IgD-negative memory B cell (primary cell): ENCODE measurements around the gene ATOSB. TPM values are rescaled to one million over a fixed set of nuclear protein-coding genes. Genes with fewer than 3 reads are reported as not detected.
A peak's percentile ranks its signal among the peaks of the same experiment; 100 is the strongest.

Source experiments
- H3K27ac Mint-ChIP-seq, 3 donors: one replicate each; pipeline ENCODE4 v1.8.0; 2020 to 2022; ENCODE audit warnings: mild to moderate bottlenecking in 3 of 3, mixed read lengths in 3 of 3, moderate library complexity in 1 of 3
- H3K27me3 Mint-ChIP-seq: one replicate; pipeline ENCODE4 v1.8.0; 2021; ENCODE audit warnings: mixed read lengths
- H3K36me3 Mint-ChIP-seq: one replicate; pipeline ENCODE4 v1.8.0; 2020; ENCODE audit warnings: mild to moderate bottlenecking, mixed read lengths
- H3K4me1 Mint-ChIP-seq, 3 donors: one replicate each; pipeline ENCODE4 v1.8.0; 2020 to 2022; ENCODE audit warnings: mixed read lengths in 3 of 3, mild to moderate bottlenecking in 1 of 3
- H3K4me3 Mint-ChIP-seq, 4 donors: one replicate each; pipeline ENCODE4 v1.8.0; 2020 to 2022; ENCODE audit warnings: mild to moderate bottlenecking in 4 of 4, mixed read lengths in 4 of 4, moderate library complexity in 3 of 4
- H3K9me3 Mint-ChIP-seq, 3 donors: one replicate each; pipeline ENCODE4 v1.8.0; 2020 to 2021; ENCODE audit warnings: mixed read lengths in 3 of 3, mild to moderate bottlenecking in 1 of 3
- polyA plus RNA-seq: library from polyadenylated mRNA; unstranded; fragments of 300-500 nt; fragmentation: Illumina TruSeq; gene quantifications from one replicate; pipeline ENCODE4 v1.2.3, GENCODE V29; 2021

Gene ATOSB
- polyA plus RNA-seq, 1 donor from 2014 or later: 3.5 TPM

- H3K27ac Mint-ChIP-seq: no peak overlapping the region
Observed at GRCh38 chr9:35107297-35108290, 8.1 kb downstream of the ATOSB start.

DNA sequence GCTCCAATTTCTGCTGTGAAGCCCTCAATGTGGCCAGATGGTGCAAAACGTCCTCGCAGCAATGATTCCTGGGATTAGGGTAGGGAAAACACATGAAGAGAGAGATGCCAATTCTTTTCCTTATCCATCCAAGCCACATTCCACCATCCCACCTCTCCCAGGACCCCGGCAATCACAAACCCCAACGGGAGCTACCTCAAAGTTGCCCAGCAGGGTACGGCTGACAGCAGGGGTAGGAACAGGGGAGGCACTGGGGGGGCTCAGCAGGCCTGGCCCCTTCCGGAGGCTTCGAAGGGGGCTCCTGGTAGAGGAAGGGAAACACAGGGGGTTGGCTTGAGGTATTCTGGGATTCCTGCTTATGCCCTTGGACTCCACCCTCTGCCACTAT is 9.3 kb downstream of the ATOSB start:
- Mint-ChIP-seq H3K4me3 (no peak overlapping the region), H3K27me3 (no peaks in the 10 kb centered on the region), H3K27ac (peak overlapping the region in 1 of 3 donors; percentile 46), H3K4me1 (peaks cover 11 to 24% (median 14%) of the 10 kb centered on the region in 3 donors), H3K36me3 (no peaks in the 10 kb centered on the region), H3K9me3 (no peaks in the 10 kb centered on the region)

More at GRCh38 chr9:35107297-35108290, 8.1 kb downstream of the ATOSB start:
- H3K4me3 Mint-ChIP-seq: peak overlapping the region in 1 of 4 donors; percentile 33
- H3K9me3 Mint-ChIP-seq: no peaks in the 10 kb centered on the region
- H3K36me3 Mint-ChIP-seq: no peaks in the 10 kb centered on the region
- peaks cover 19 to 24% (median 23%) of the 10 kb centered on the region in 3 donors for H3K4me1 Mint-ChIP-seq
- no peaks in the 10 kb centered on the region for H3K27me3 Mint-ChIP-seq

DNA sequence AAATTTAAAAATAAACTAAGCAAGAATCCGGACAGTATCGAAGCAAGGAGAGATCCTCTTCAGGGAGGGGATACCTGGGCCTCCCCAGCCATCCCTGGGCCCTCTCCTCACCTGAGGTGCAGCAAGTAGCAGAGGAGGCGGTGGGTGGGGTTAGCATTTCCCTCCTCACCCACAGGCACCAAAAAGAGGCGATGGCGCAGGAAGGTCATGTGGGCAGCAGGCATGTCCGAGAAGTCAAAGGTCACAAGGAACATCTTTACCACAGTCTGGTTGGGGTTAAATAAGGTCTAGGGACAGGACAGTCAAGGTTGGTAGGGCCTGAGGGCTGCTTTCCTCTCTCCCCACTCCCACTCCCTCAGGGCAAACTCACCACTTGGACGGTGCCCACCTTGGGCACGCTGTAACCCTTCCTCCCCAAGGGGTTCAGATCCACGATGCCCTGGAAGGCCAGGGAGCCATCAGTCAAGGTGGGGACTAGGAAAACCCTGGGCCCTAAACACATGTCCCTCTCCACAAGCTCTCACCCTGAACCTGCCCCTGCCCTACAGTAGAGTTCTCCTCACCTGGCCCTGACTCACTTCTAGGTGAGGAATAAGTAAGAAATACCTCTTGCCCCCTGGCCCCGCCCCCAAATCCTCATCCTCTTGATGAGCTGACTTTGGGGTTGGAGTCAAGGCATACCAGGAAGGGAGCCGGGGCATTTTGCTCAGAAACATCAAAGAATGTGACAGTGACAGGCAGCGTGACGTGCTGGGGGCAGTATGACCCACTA is 9.9 kb downstream of the ATOSB start:
- H3K4me1 Mint-ChIP-seq: peaks cover 8 to 21% (median 9%) of the 10 kb centered on the region in 3 donors
- H3K4me3 Mint-ChIP-seq: no peak overlapping the region
- peak overlapping the region in 1 of 3 donors; percentile 46 for H3K27ac Mint-ChIP-seq
- H3K27me3 Mint-ChIP-seq: no peaks in the 10 kb centered on the region
- H3K36me3 Mint-ChIP-seq: peaks cover 2% of the 10 kb centered on the region
- H3K9me3 Mint-ChIP-seq: no peaks in the 10 kb centered on the region

GRCh38 chr9:35105126-35105525 is 10.5 kb downstream of the ATOSB start:
- no peak overlapping the region for H3K27ac Mint-ChIP-seq
- no peaks in the 10 kb centered on the region for H3K27me3 Mint-ChIP-seq
- H3K4me3 Mint-ChIP-seq: no peak overlapping the region
- H3K9me3 Mint-ChIP-seq: no peaks in the 10 kb centered on the region
- H3K4me1 Mint-ChIP-seq: peaks cover 6 to 19% (median 10%) of the 10 kb centered on the region in 3 donors
- H3K36me3 Mint-ChIP-seq: peaks cover 2% of the 10 kb centered on the region

- H3K9me3 Mint-ChIP-seq: no peaks in the 10 kb centered on the region
- H3K36me3 Mint-ChIP-seq: peaks cover 2% of the 10 kb centered on the region
- H3K4me1 Mint-ChIP-seq: peaks cover 6 to 19% (median 10%) of the 10 kb centered on the region in 3 donors
- peak overlapping the region in 2 of 3 donors; percentile 37 to 99 for H3K27ac Mint-ChIP-seq
- no peak overlapping the region for H3K4me3 Mint-ChIP-seq
- no peaks in the 10 kb centered on the region for H3K27me3 Mint-ChIP-seq
Observed at GRCh38 chr9:35104586-35104985, 11.1 kb downstream of the ATOSB start.

DNA sequence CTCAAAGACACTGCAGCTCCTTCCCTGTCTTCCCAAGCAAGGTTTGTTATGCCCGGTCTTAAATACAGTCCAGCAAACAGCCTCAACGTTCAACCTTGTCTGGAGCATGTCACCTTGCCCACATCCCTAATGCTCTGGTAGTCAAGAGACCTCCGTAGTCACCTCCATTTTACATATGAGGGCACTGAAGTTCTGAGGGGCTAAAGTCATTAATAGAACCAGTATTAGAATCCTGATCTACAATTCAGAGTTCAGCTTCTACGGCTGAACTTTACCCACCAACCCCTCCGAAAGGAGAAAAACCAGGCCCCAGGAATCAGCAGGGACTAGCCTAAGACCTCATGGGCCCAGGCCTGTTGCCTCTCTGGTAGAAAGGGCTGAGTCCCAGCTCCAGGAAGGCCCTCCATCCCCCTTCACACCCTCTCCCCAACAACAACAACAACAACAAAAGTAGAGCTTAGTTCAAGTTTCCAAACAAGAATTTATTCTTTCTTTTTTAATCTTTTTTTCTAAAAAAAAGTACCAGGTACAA is 11.9 kb downstream of the ATOSB start:
- Mint-ChIP-seq H3K27ac (peak overlapping the region; percentile 79 to 99 (median 98)), H3K4me1 (peaks cover 6 to 18% (median 10%) of the 10 kb centered on the region in 3 donors), H3K9me3 (no peaks in the 10 kb centered on the region), H3K4me3 (peak overlapping the region; percentile 86 to 97 (median 93)), H3K27me3 (no peaks in the 10 kb centered on the region), H3K36me3 (peaks cover 2% of the 10 kb centered on the region)

DNA sequence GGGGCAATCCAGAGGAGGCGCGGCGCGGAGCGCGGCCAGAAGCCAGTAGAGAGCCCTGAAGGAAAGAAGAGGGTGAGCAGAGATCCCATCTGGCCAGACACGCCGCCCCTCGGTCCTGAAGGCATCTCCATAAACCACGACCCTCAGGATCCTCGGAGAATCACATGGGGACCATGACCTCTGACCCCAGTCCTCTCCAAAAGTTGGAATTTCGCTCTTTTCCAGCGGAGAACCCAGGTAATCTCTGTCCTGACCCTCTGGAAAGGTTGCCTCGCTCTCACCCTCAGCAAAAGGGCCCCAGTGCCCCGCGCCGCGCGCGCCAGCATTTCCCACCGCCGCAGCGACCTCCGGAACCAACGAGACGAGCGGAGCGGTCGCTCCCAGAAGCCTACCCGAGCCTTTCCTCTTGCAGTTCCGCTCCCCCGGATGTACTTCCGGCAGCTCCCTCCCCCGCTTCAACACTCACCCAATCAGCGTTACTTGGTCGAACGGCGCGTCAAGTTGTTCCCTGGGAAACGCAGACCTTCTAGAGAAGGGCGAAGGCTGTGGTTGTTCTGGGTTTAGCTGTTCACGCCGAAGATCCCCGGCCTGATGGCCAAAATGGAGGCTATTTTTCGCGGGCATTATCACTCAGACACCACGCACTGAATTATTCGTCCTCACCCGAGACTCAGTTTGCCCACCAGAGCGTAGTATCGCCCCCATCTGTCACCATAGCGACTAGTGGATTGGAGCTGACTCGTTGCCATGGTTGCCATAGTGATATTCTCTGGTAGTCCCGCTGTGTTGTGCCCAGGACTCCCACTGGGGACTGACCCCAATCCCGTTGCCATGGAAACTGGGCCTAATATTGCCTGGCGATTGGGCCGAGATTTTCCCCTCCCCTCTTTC is 12.6 kb downstream of the ATOSB start, which contains the start of gene STOML2:
Gene STOML2 (minus strand): TSS at position 363 of the 891 bp plus-strand sequence. CDS start 37 bp downstream, at position 326.
- Mint-ChIP-seq H3K4me1 (peaks cover 6 to 18% (median 10%) of the 10 kb centered on the region in 3 donors), H3K9me3 (no peaks in the 10 kb centered on the region), H3K36me3 (peaks cover 3% of the 10 kb centered on the region), H3K27ac (peak within 1 kb of the TSS; percentile 79 to 99 (median 98)), H3K27me3 (no peaks in the 10 kb centered on the region), H3K4me3 (peak within 1 kb of the TSS; percentile 86 to 97 (median 93))

GRCh38 chr9:35102465-35102768 is 13.2 kb downstream of the ATOSB start:
- Mint-ChIP-seq H3K4me3 (peak overlapping the region; percentile 86 to 97 (median 93)), H3K36me3 (peaks cover 3% of the 10 kb centered on the region)

DNA sequence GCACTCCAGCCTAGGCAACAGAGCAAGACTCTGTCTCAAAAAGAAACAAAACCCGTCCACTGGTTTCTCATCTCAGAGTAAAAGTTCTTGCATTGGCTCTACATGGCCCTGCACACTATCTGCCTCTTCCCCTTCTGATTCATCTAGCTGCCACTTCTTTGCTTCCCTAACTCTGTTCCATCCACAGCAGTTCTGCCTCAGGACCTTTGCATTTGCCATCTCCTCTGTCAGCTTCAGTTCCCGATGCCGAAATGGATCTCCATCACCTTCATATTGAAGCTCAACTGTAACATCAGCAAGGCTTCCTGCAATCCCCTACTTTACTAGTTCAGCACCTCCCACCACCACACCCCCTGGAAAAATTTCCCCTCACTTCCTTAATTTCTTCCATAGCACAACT is 18.1 kb downstream of the ATOSB start:
- H3K9me3 Mint-ChIP-seq: no peaks in the 10 kb centered on the region
- peak overlapping the region in 2 of 3 donors; percentile 55 to 82 for H3K27ac Mint-ChIP-seq
- peak overlapping the region in 2 of 4 donors; percentile 68 to 71 for H3K4me3 Mint-ChIP-seq
- H3K27me3 Mint-ChIP-seq: no peaks in the 10 kb centered on the region
- H3K36me3 Mint-ChIP-seq: peaks cover 9% of the 10 kb centered on the region
- H3K4me1 Mint-ChIP-seq: peaks cover 13 to 29% (median 17%) of the 10 kb centered on the region in 3 donors

More at GRCh38 chr9:35102465-35102768, 13.2 kb downstream of the ATOSB start:
- H3K9me3 Mint-ChIP-seq: no peaks in the 10 kb centered on the region
- peaks cover 6 to 18% (median 13%) of the 10 kb centered on the region in 3 donors for H3K4me1 Mint-ChIP-seq
- H3K27me3 Mint-ChIP-seq: no peaks in the 10 kb centered on the region
- peak overlapping the region; percentile 79 to 99 (median 98) for H3K27ac Mint-ChIP-seq

- peaks cover 13 to 19% (median 17%) of the 10 kb centered on the region in 3 donors for H3K4me1 Mint-ChIP-seq
Observed at GRCh38 chr9:35096035-35096849, 19.4 kb downstream of the ATOSB start, which contains the start of gene PIGO. Gene PIGO, minus strand, starts transcription at chr9:35096591. Its CDS starts 1,026 bp downstream, at chr9:35095565.

GRCh38 chr9:35091536-35091935 is 24.1 kb downstream of the ATOSB start:
- peaks cover 8% of the 10 kb centered on the region for H3K36me3 Mint-ChIP-seq
- no peak overlapping the region for H3K4me3 Mint-ChIP-seq
- peaks cover 6 to 18% (median 15%) of the 10 kb centered on the region in 3 donors for H3K4me1 Mint-ChIP-seq
- no peaks in the 10 kb centered on the region for H3K9me3 Mint-ChIP-seq
- H3K27me3 Mint-ChIP-seq: no peaks in the 10 kb centered on the region
- no peak overlapping the region for H3K27ac Mint-ChIP-seq

More at GRCh38 chr9:35096035-35096849, 19.4 kb downstream of the ATOSB start, which contains the start of gene PIGO:
- Mint-ChIP-seq H3K36me3 (peaks cover 9% of the 10 kb centered on the region), H3K4me3 (peak within 1 kb of the TSS; percentile 83 to 94 (median 90)), H3K27me3 (no peaks in the 10 kb centered on the region), H3K27ac (peak within 1 kb of the TSS; percentile 85 to 98 (median 96)), H3K9me3 (no peaks in the 10 kb centered on the region)

GRCh38 chr9:35089434-35089833 is 26.2 kb downstream of the ATOSB start:
- Mint-ChIP-seq H3K36me3 (peaks cover 5% of the 10 kb centered on the region), H3K4me1 (peaks cover 2 to 4% (median 3%) of the 10 kb centered on the region in 3 donors), H3K9me3 (no peaks in the 10 kb centered on the region), H3K27ac (no peak overlapping the region), H3K27me3 (no peaks in the 10 kb centered on the region), H3K4me3 (no peak overlapping the region)

DNA sequence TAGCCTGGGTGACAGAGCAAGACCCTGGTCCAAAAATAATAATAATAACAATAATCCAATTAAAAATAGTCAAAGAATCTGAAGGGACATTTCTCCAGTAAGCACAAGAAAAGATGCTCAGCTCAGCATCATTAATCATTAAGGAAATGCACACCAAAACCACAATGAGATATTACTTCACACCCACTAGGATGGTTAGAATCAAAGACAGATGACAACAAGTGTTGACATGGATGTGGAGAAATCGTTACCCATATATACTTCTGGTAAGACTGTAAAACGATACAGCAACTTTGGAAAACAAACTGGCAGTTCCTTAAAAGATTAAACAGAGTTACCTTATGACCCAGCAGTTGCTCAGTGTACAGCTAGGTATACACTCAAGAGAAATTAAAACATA is 30.6 kb downstream of the ATOSB start:
- Mint-ChIP-seq H3K36me3 (peaks cover 3% of the 10 kb centered on the region), H3K27ac (no peak overlapping the region), H3K9me3 (no peaks in the 10 kb centered on the region), H3K4me1 (peaks cover 1 to 2% (median 1%) of the 10 kb centered on the region in 3 donors), H3K27me3 (no peaks in the 10 kb centered on the region), H3K4me3 (no peak overlapping the region)
